Activated CD4-positive, alpha-beta T cell treated with anti-CD3 and anti-CD28 coated beads for 36 hours (primary cell): ENCODE data around the gene NFE2L2. TPM values are rescaled to one million over a fixed set of nuclear protein-coding genes. Genes with fewer than 3 reads are reported as not detected.
"Not testable (repeated sequence)": the region's sequence is repeated elsewhere in the genome, so short reads cannot be mapped to it uniquely, and the experiment has no call there.

Source experiments
- ATAC-seq: fragments of 200-7000 bp; cut with Tn5 transposase; one replicate; pipeline ENCODE4 v1.10.0; 2021; ENCODE audit warnings: mild to moderate bottlenecking, moderate library complexity
- CTCF ChIA-PET: fragments of 350-600 bp; sonication (Branson Sonifier 250); formaldehyde crosslinking; loops from one replicate; lab custom pipeline; 2021; ENCODE audit warnings: antibody characterized with exemption; lab: Charles Lee
- POLR2A ChIA-PET: fragments of 350-600 bp; sonication (Branson Sonifier 250); formaldehyde crosslinking; loops from one replicate; lab custom pipeline; 2021; ENCODE audit warnings: antibody characterized with exemption, inconsistent platforms; lab: Charles Lee
- DNase-seq: peaks from one replicate; pipeline ENCODE4 v3.0.0-alpha.2; 2020
- H3K27ac Mint-ChIP-seq: one replicate; pipeline ENCODE4 v1.8.0; 2021; ENCODE audit warnings: mixed read lengths
- H3K27me3 Mint-ChIP-seq: one replicate; pipeline ENCODE4 v1.8.0; 2021; ENCODE audit warnings: mixed read lengths
- H3K36me3 Mint-ChIP-seq: one replicate; pipeline ENCODE4 v1.8.0; 2021; ENCODE audit warnings: low read depth, mixed read lengths
- H3K4me1 Mint-ChIP-seq: one replicate; pipeline ENCODE4 v1.8.0; 2021; ENCODE audit warnings: mixed read lengths
- H3K4me3 Mint-ChIP-seq: one replicate; pipeline ENCODE4 v1.8.0; 2021; ENCODE audit warnings: mild to moderate bottlenecking, moderate library complexity, mixed read lengths
- H3K9me3 Mint-ChIP-seq: one replicate; pipeline ENCODE4 v1.8.0; 2021; ENCODE audit warnings: low read depth, mixed read lengths
- intact Hi-C, 2 experiments: fragments of 100-400 bp; cut with DNase I in 1 of 2; cut with micrococcal nuclease in 1 of 2; formaldehyde crosslinking; loops; one replicate each; pipeline versions ENCODE4 v1.14.2 to v1.15.1; 2022 to 2024; cut with DNase I, micrococcal nuclease
- total RNA-seq, 2 experiments: library from RNA; stranded (reverse); gene quantifications; one replicate each; pipeline ENCODE4 v1.2.3, GENCODE V29; 2021

The NFE2L2 gene
- total RNA-seq = 10 to 100 TPM; 56.6 to 81.5 TPM

DNA sequence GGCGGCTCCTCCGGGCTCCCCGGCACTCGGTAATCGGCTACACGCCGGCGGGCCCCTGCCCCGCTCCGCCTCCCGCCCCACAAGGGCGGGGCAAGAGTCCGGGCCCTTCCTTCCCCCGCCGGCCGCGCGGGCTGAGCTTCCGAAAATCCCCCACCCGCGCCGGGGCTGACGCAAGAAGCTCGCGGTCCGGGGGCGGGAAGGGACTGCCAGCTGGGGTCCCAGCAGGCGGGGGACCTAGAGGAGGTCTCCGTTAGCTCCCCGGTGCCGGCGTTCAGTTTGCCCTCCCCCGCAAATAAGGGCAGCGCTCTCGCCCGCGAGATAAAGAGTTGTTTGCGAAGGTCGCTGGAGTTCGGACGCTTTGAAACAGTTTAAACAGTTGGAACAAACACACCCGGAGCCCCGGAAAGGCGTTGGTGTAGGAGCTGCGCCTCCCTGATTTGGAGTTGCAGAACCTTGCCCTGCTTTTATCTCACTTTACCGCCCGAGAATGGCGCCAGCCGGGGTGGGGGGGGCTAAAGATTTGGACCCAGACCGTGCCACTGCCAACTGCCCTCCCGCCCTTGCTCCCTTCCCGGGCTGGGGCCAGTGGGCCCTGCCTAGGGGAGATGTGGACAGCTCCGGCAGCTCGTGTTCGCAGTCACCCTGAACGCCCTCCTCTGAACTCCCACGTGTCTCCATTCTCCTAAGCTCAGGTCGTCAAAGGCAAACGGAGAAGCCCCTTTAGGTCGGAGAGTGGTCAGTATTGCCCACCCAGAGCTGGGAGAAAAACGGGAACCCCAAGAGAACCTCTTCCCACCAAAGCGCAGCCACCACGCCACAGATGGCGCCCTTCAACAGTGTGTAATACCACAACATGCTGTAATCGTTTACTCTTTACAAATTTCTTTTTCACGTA lies at the start of gene NFE2L2:
Gene NFE2L2 (minus strand): TSS at position 35 of the 895 bp plus-strand sequence. CDS start 151 bp downstream, outside the sequence.
- ChIA-PET CTCF (interaction anchor here (0.6 to 4.4 kb wide), 28 partner anchors 8 to 1258 kb away, joined by 3 to 47 read pairs (median 4); partner anchors contain the start of gene HNRNPA3), POLR2A (interaction anchor here (0.6 to 3.5 kb wide), 18 partner anchors 10 to 1817 kb away, joined by 3 to 53 read pairs (median 4); partner anchors contain the start of genes AGPS and HNRNPA3)
- Mint-ChIP-seq H3K27me3 (no peaks in the 10 kb centered on the region), H3K4me1 (peaks cover 48% of the 10 kb centered on the region), H3K9me3 (no peaks in the 10 kb centered on the region), H3K36me3 (peaks cover 27% of the 10 kb centered on the region), H3K27ac (peak within 1 kb of the TSS; percentile 99), H3K4me3 (peak within 1 kb of the TSS; percentile 91)
- DNase-seq (peak; percentile 97), ATAC-seq (peak; percentile 76)
- intact Hi-C loops = loop anchor here (1.0 to 10.0 kb wide), 6 partner anchors 25 to 353 kb away; partner anchors contain the start of genes AGPS (in 2 of the 2) and HNRNPA3 (in 1 of the 2)

DNA sequence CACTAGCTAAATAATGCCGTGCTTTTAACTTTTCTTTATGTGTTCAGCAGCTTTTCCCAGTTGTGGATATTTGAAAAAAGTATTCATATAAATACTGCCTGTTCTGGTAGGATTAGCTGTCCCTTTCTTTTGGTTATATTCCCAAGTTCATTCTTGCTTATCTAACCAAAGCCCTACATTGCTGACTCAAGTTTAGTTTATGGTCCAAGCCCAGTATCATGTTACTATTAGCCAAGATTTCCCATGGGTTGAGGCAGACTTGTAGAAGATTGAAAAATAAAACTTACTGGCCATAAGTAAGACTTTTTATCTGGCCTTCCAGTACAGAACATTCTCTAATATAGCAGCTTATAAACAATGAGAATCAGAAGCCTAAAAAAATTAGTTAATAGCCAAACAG lies 49.7 kb upstream of the NFE2L2 start:
- no peak overlapping the region for H3K4me3 Mint-ChIP-seq
- CTCF ChIA-PET = interaction anchor here (0.9 to 2.2 kb wide), 7 partner anchors 14 to 150 kb away, joined by 3 to 7 read pairs (median 3); no protein-coding TSS in a partner anchor
- DNase-seq (no peak), ATAC-seq (no peak)
- POLR2A ChIA-PET = no interaction called here
- no peaks in the 10 kb centered on the region for H3K27me3 Mint-ChIP-seq
- H3K27ac Mint-ChIP-seq = no peak overlapping the region
- intact Hi-C loops = no loop called here
- no peaks in the 10 kb centered on the region for H3K36me3 Mint-ChIP-seq
- peaks cover 2% of the 10 kb centered on the region for H3K9me3 Mint-ChIP-seq
- peaks cover 17% of the 10 kb centered on the region for H3K4me1 Mint-ChIP-seq

GRCh38 chr2:177313162-177313781 lies 48.7 kb upstream of the NFE2L2 start:
- intact Hi-C loops = no loop called here
- H3K9me3 Mint-ChIP-seq = peaks cover 2% of the 10 kb centered on the region
- no peak overlapping the region for H3K4me3 Mint-ChIP-seq
- H3K36me3 Mint-ChIP-seq = no peaks in the 10 kb centered on the region
- no peak overlapping the region for H3K27ac Mint-ChIP-seq
- no peak for ATAC-seq
- no peaks in the 10 kb centered on the region for H3K27me3 Mint-ChIP-seq
- no peak for DNase-seq
- ChIA-PET CTCF (interaction anchor here (0.9 to 2.2 kb wide), 4 partner anchors 20 to 149 kb away, joined by 3 to 7 read pairs (median 4); no protein-coding TSS in a partner anchor), POLR2A (no interaction called here)
- H3K4me1 Mint-ChIP-seq = peaks cover 22% of the 10 kb centered on the region

- no peaks in the 10 kb centered on the region for H3K36me3 Mint-ChIP-seq
- POLR2A ChIA-PET = no interaction called here
- H3K27ac Mint-ChIP-seq = no peak overlapping the region
- peaks cover 2% of the 10 kb centered on the region for H3K9me3 Mint-ChIP-seq
- H3K4me1 Mint-ChIP-seq = peaks cover 27% of the 10 kb centered on the region
- no peak for ATAC-seq
- CTCF ChIA-PET = interaction anchor here (0.6 to 2.2 kb wide), 3 partner anchors 11 to 163 kb away, joined by 3 to 7 read pairs (median 4); no protein-coding TSS in a partner anchor
- H3K27me3 Mint-ChIP-seq = no peaks in the 10 kb centered on the region
- intact Hi-C loops = no loop called here
- no peak for DNase-seq
- H3K4me3 Mint-ChIP-seq = no peak overlapping the region
Measured at GRCh38 chr2:177312562-177312961, 48.0 kb upstream of the NFE2L2 start.

GRCh38 chr2:177309672-177310309 lies 45.3 kb upstream of the NFE2L2 start:
- POLR2A ChIA-PET = interaction anchor here (0.6 kb wide), 1 partner anchor 354 kb away, joined by 3 read pairs; no protein-coding TSS in a partner anchor
- intact Hi-C loops, H3K36me3 Mint-ChIP-seq, H3K27ac Mint-ChIP-seq, H3K9me3 Mint-ChIP-seq, H3K4me3 Mint-ChIP-seq, H3K27me3 Mint-ChIP-seq, DNase-seq: not testable (repeated sequence)
- peak; percentile 36 for ATAC-seq
- CTCF ChIA-PET = interaction anchor here (1.0 to 1.4 kb wide), 3 partner anchors 24 to 145 kb away, joined by 3 to 9 read pairs (median 3); no protein-coding TSS in a partner anchor
- H3K4me1 Mint-ChIP-seq = peaks cover 27% of the 10 kb centered on the region

DNA sequence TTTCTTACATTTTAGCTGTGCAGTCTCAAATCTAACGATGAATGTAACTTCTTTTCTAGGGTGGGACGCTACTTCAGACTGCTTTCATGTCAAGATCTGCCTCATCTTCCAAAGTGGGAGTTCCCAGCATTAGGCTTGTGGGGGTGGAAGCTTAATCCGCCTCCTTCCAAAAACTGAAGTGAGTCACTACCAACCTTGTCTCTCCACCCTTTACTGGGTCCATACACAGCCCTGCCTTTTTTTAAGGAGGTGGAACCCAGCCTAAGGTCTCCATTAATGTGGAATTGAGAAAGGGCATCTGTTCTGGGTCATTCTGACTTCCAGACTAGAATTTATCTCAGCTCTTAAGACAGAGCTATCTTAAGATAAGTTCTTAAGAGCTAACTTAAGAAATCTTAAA lies 42.0 kb upstream of the NFE2L2 start:
- no peaks in the 10 kb centered on the region for H3K27me3 Mint-ChIP-seq
- intact Hi-C loops = no loop called here
- ChIA-PET CTCF (interaction anchor here (0.6 to 2.9 kb wide), 5 partner anchors 10 to 157 kb away, joined by 3 to 20 read pairs (median 3); no protein-coding TSS in a partner anchor), POLR2A (interaction anchor here (0.7 kb wide), 1 partner anchor 84 kb away, joined by 3 read pairs; no protein-coding TSS in a partner anchor)
- H3K4me1 Mint-ChIP-seq = peaks cover 27% of the 10 kb centered on the region
- H3K27ac Mint-ChIP-seq = no peak overlapping the region
- DNase-seq (no peak), ATAC-seq (no peak)
- no peaks in the 10 kb centered on the region for H3K9me3 Mint-ChIP-seq
- no peak overlapping the region for H3K4me3 Mint-ChIP-seq
- peaks cover 5% of the 10 kb centered on the region for H3K36me3 Mint-ChIP-seq

- H3K27me3 Mint-ChIP-seq = no peaks in the 10 kb centered on the region
- peaks cover 5% of the 10 kb centered on the region for H3K36me3 Mint-ChIP-seq
- H3K4me3 Mint-ChIP-seq = no peak overlapping the region
- POLR2A ChIA-PET = no interaction called here
- H3K4me1 Mint-ChIP-seq = peaks cover 8% of the 10 kb centered on the region
- ATAC-seq (no peak), DNase-seq (no peak)
- no peaks in the 10 kb centered on the region for H3K9me3 Mint-ChIP-seq
- intact Hi-C loops = no loop called here
- CTCF ChIA-PET = interaction anchor here (1.0 kb wide), 1 partner anchor 37 kb away, joined by 3 read pairs; no protein-coding TSS in a partner anchor
- no peak overlapping the region for H3K27ac Mint-ChIP-seq
Measured at GRCh38 chr2:177303939-177304338, 39.4 kb upstream of the NFE2L2 start.

- peaks cover 5% of the 10 kb centered on the region for H3K36me3 Mint-ChIP-seq
- H3K27ac Mint-ChIP-seq = no peak overlapping the region
- ChIA-PET CTCF (interaction anchor here (1.2 to 1.6 kb wide), 2 partner anchors 9 to 138 kb away, joined by 4 to 5 read pairs; no protein-coding TSS in a partner anchor), POLR2A (no interaction called here)
- ATAC-seq (no peak), DNase-seq (no peak)
- intact Hi-C loops = no loop called here
- no peaks in the 10 kb centered on the region for H3K9me3 Mint-ChIP-seq
- H3K4me3 Mint-ChIP-seq = no peak overlapping the region
- peaks cover under 1% of the 10 kb centered on the region for H3K4me1 Mint-ChIP-seq
- no peaks in the 10 kb centered on the region for H3K27me3 Mint-ChIP-seq
Measured at GRCh38 chr2:177302552-177302951, 38.0 kb upstream of the NFE2L2 start.

GRCh38 chr2:177298191-177298590 lies 33.7 kb upstream of the NFE2L2 start:
- intact Hi-C loops = loop anchor here in 1 of 2 experiments (5.0 kb wide), 1 partner anchor 71 kb away; no protein-coding TSS in a partner anchor

DNA sequence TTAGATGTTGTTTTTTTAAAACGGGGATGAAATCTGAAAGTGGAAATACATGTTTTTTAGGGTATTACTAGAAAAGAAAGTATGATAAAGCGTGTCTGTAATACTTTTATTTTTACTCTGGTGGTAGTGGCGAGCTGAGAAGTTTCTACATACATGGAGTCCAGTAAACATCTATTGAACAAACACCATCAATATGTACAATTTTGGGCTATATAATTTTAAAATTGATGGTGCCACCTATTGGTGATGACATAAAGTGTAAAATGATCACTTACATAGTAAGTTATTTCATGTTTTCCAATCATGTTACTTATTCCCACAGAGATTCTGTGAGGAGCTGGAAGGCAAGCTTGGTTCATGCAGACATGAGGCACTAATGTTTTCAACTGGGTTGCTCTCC lies 31.5 kb upstream of the NFE2L2 start:
- ATAC-seq = peak; percentile 24
- no peak for DNase-seq
- Mint-ChIP-seq H3K27me3 (no peaks in the 10 kb centered on the region), H3K36me3 (no peaks in the 10 kb centered on the region), H3K4me1 (peaks cover 23% of the 10 kb centered on the region), H3K4me3 (no peak overlapping the region), H3K9me3 (no peaks in the 10 kb centered on the region), H3K27ac (no peak overlapping the region)
- ChIA-PET POLR2A (interaction anchor here (0.7 kb wide), 1 partner anchor 35 kb away, joined by 3 read pairs; no protein-coding TSS in a partner anchor), CTCF (interaction anchor here (0.5 to 5.4 kb wide), 11 partner anchors 8 to 1168 kb away, joined by 3 to 52 read pairs (median 5); partner anchors contain the start of gene NFE2L2)
- intact Hi-C loops = loop anchor here (1.0 to 5.0 kb wide), 3 partner anchors 33 to 132 kb away; no protein-coding TSS in a partner anchor

More at GRCh38 chr2:177298191-177298590, 33.7 kb upstream of the NFE2L2 start:
- ChIA-PET POLR2A (no interaction called here), CTCF (no interaction called here)
- peaks cover 9% of the 10 kb centered on the region for H3K4me1 Mint-ChIP-seq
- ATAC-seq (no peak), DNase-seq (no peak)
- H3K9me3 Mint-ChIP-seq = no peaks in the 10 kb centered on the region
- no peaks in the 10 kb centered on the region for H3K27me3 Mint-ChIP-seq
- H3K4me3 Mint-ChIP-seq = no peak overlapping the region
- H3K36me3 Mint-ChIP-seq = peaks cover 5% of the 10 kb centered on the region
- no peak overlapping the region for H3K27ac Mint-ChIP-seq
